Keratinocyte (primary cell): ENCODE results near the gene PRPSAP1.

Experiments
- EZH2 ChIP-seq: IDR thresholded peaks from one replicate; pipeline ENCODE4 v1.6.1; 2012; ENCODE audit warnings: inconsistent platforms, mild to moderate bottlenecking, low read length, moderate library complexity
- TF ChIP-seq, protein P1 (sequence below), 3 experiments: IDR thresholded peaks in 1 of 3; conservative IDR thresholded peaks in 1 of 3; optimal IDR thresholded peaks in 1 of 3; 2 replicates in 2 of 3; 3 replicates in 1 of 3; pipeline versions ENCODE3 to v1.5.1; 2011; ENCODE audit warnings: low read length in 3 of 3, mild to moderate bottlenecking in 3 of 3, moderate library complexity in 2 of 3, control low read depth in 1 of 3, inconsistent platforms in 1 of 3; ENCODE audit not compliant: insufficient read depth in 2 of 3; ENCODE audit errors: extremely low read depth in 1 of 3

DNA sequence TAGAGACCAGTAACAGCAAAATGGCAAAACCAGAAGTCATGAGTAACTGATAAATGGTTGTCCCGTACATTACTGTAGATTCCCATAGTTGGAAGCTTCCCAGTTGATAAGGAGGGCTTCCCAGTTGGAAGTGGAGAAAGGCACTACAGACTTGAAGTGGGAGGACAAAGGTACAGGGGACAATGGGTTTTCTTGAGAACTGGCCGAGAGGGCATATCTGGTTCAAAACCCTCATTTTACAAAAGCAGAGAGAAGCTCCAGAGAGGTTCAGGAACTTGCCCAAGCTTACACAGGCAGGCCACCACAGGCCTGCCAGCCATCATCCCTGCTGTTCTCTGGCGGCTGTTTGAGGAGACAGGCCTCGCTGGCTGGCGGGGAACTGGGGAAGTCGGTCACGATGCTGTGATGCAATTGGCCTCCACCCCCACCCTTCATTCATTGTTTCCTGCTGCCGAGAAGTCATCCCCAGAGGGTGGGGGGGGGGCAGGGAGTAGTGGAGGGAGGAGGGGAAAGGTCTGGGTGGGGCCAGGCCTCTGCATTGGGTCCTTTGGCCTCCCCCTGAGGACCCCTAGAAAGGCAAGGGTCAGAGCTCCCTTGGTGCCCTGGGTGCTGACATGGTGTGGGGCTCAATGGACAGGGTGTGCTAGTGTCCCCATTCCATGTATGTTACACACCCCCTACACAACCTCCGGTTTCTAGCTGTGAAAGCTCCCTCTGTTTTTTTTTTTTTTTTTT, 85.5 kb downstream of the PRPSAP1 start:
- TF ChIP-seq, protein P1, sequence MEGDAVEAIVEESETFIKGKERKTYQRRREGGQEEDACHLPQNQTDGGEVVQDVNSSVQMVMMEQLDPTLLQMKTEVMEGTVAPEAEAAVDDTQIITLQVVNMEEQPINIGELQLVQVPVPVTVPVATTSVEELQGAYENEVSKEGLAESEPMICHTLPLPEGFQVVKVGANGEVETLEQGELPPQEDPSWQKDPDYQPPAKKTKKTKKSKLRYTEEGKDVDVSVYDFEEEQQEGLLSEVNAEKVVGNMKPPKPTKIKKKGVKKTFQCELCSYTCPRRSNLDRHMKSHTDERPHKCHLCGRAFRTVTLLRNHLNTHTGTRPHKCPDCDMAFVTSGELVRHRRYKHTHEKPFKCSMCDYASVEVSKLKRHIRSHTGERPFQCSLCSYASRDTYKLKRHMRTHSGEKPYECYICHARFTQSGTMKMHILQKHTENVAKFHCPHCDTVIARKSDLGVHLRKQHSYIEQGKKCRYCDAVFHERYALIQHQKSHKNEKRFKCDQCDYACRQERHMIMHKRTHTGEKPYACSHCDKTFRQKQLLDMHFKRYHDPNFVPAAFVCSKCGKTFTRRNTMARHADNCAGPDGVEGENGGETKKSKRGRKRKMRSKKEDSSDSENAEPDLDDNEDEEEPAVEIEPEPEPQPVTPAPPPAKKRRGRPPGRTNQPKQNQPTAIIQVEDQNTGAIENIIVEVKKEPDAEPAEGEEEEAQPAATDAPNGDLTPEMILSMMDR (optimal IDR thresholded peaks at IDR 0.05 in 1 of 3, IDR thresholded peaks at IDR 0.05 in 1 of 3, conservative IDR thresholded peaks at IDR 0.05 in 1 of 3; ENCODE audit: extremely low read depth in 1 of 3, insufficient read depth in 2 of 3, low read length in 3 of 3) = no peak
- TF ChIP-seq EZH2 = no peak
